Measurements from ENCODE around the gene FBXL20.
"Not testable (repeated sequence)": the region's sequence is repeated elsewhere in the genome, so short reads cannot be mapped to it uniquely, and the experiment has no call there.

- not testable (repeated sequence) for TF ChIP-seq POLR2AphosphoS5 (IDR thresholded peaks at IDR 0.05; ENCODE audit: low read depth, low read length); CTCF (IDR thresholded peaks at IDR 0.05; ENCODE audit: control extremely low read depth in 1 of 3, insufficient read depth in 1 of 3, low read depth in 1 of 3, low read length in 3 of 3); GABPA (IDR thresholded peaks at IDR 0.05; ENCODE audit: borderline replicate concordance, insufficient read depth, low read length); ATF2 (IDR thresholded peaks at IDR 0.05; ENCODE audit: low read length); RAD21 (IDR thresholded peaks at IDR 0.05 in 1 of 2, conservative IDR thresholded peaks at IDR 0.05 in 1 of 2; ENCODE audit: low read depth in 2 of 2, low read length in 2 of 2); SRF (IDR thresholded peaks at IDR 0.05; ENCODE audit: low read depth, low read length); POLR2A (IDR thresholded peaks at IDR 0.05; ENCODE audit: control extremely low read depth in 1 of 2, low read depth in 2 of 2, low read length in 2 of 2); RXRA (IDR thresholded peaks at IDR 0.05; ENCODE audit: insufficient read depth, low read depth, low read length); RFX5 (IDR thresholded peaks at IDR 0.05; ENCODE audit: borderline replicate concordance, low read depth, low read length); BCL11A (IDR thresholded peaks at IDR 0.05; ENCODE audit: low read depth in 2 of 2, low read length in 2 of 2)
Observed at GRCh38 chr17:39278246-39278645, 123.2 kb downstream of the FBXL20 start.

Data from H1 (cell line).